WERI-Rb-1 (cell line): Measurements from ENCODE around the gene H1-8.

Experiments used
- DNase-seq: peaks from one replicate; pipeline ENCODE4 v3.0.0-alpha.2; 2020
- H3K27ac ChIP-seq: fragments of 250-450 bp; sonication (Bioruptor Pico); 2 replicates; pipeline ENCODE4 v1.5.1; 2020; ENCODE audit warnings: mild to moderate bottlenecking, moderate library complexity
- H3K27me3 ChIP-seq: fragments of 250-450 bp; sonication (Bioruptor Pico); 2 replicates; pipeline ENCODE4 v1.5.1; 2021; ENCODE audit warnings: mild to moderate bottlenecking, low read depth, moderate library complexity; ENCODE audit not compliant: insufficient read depth, severe bottlenecking
- H3K36me3 ChIP-seq: fragments of 250-450 bp; sonication (Bioruptor Pico); 2 replicates; pipeline ENCODE4 v1.5.1; 2020; ENCODE audit warnings: mild to moderate bottlenecking, moderate library complexity
- H3K4me3 ChIP-seq: 2 replicates; pipeline ENCODE4 v1.5.1; 2011; ENCODE audit warnings: low read depth, mild to moderate bottlenecking, control low read depth, low read length
- H3K9me3 ChIP-seq: fragments of 250-450 bp; sonication (Bioruptor Pico); 2 replicates; pipeline ENCODE4 v1.5.1; 2021; ENCODE audit warnings: mild to moderate bottlenecking, moderate library complexity; ENCODE audit not compliant: severe bottlenecking
- TF ChIP-seq, protein P1 (sequence below): IDR thresholded peaks from 2 replicates; pipeline ENCODE4 v1.5.1; 2011; ENCODE audit warnings: low read depth, mild to moderate bottlenecking, control low read depth, inconsistent platforms, low read length

H1-8 gene

DNA sequence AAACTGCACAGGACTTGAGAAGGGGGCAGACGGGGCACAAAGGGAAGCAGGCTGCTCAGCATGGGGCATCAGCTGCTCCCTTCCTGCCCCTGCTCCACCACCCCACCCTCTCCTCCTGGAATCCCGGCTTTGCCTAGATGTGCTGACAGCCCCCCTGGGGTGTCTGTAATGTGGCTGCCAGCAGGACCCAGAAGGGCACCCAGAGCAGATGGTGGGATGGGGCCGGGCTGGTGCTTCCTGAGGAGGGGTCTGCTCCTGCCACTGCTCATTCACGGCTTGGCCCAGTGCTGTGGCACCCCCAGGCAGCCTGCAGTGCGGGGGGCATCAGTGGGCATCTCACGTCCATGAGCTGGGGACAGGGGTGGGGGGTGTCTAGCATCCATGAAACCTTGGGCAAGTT lies 10.2 kb downstream of the H1-8 start:
- Histone ChIP-seq H3K27me3 (no peaks in the 10 kb centered on the region), H3K36me3 (peaks cover 11% of the 10 kb centered on the region), H3K27ac (no peak overlapping the region), H3K4me3 (no peak overlapping the region), H3K9me3 (no peaks in the 10 kb centered on the region)
- DNase-seq: no peak
- TF ChIP-seq, protein P1, sequence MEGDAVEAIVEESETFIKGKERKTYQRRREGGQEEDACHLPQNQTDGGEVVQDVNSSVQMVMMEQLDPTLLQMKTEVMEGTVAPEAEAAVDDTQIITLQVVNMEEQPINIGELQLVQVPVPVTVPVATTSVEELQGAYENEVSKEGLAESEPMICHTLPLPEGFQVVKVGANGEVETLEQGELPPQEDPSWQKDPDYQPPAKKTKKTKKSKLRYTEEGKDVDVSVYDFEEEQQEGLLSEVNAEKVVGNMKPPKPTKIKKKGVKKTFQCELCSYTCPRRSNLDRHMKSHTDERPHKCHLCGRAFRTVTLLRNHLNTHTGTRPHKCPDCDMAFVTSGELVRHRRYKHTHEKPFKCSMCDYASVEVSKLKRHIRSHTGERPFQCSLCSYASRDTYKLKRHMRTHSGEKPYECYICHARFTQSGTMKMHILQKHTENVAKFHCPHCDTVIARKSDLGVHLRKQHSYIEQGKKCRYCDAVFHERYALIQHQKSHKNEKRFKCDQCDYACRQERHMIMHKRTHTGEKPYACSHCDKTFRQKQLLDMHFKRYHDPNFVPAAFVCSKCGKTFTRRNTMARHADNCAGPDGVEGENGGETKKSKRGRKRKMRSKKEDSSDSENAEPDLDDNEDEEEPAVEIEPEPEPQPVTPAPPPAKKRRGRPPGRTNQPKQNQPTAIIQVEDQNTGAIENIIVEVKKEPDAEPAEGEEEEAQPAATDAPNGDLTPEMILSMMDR: no peak

GRCh38 chr3:129553719-129554118 lies 10.7 kb downstream of the H1-8 start:
- Histone ChIP-seq H3K27me3 (no peaks in the 10 kb centered on the region), H3K27ac (no peak overlapping the region), H3K36me3 (peaks cover 14% of the 10 kb centered on the region), H3K4me3 (no peak overlapping the region), H3K9me3 (no peaks in the 10 kb centered on the region)
- DNase-seq: no peak
- TF ChIP-seq, protein P1: no peak

DNA sequence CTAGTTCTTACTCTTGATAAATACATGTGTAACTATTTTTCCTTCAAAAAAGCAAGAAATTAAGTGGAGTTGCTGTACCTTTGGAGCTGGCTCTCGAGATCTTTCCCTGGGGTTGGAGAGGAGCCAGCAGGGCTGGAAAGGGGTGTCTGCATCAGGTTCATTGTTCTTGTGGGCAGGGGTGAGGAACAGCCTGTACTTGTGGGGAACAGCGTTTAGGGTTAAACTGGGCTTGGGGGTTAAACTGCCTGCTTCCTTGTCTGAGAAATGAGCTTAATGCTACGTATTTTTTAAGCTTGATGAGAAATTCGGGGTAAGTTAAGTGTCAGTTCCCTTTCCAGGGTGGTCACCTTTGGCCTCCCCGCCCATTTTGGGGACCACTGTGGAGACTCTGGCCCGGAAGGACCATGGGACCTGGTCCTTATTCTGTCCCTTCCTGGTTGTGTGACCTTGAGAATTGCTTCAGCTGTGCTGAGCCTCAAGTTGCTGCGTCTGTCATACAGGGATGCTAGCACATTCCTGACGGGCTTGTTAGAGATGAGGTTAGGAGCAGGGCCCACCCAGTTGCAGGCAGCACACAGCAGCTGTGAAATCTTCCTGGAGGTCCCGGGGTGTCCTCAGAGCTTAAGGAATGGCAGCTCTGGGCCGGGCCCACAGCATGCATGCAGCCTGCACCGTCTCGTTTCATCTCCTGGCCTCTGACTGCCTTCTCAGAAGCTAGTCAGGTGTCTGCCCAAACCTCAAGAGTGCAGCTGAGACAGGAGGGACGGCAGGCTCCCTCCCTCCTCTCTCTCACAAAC lies 11.6 kb downstream of the H1-8 start:
- H3K27me3 ChIP-seq: no peaks in the 10 kb centered on the region
- TF ChIP-seq, protein P1: no peak
- no peak overlapping the region for H3K27ac ChIP-seq
- no peaks in the 10 kb centered on the region for H3K9me3 ChIP-seq
- peaks cover 19% of the 10 kb centered on the region for H3K36me3 ChIP-seq
- H3K4me3 ChIP-seq: no peak overlapping the region
- DNase-seq: no peak

- Histone ChIP-seq H3K27ac (no peak overlapping the region), H3K27me3 (no peaks in the 10 kb centered on the region), H3K36me3 (peaks cover 22% of the 10 kb centered on the region), H3K9me3 (no peaks in the 10 kb centered on the region), H3K4me3 (no peak overlapping the region)
- TF ChIP-seq, protein P1: no peak
- DNase-seq: no peak
Measured at GRCh38 chr3:129555153-129555550, 12.2 kb downstream of the H1-8 start.

GRCh38 chr3:129555616-129556357 lies 12.8 kb downstream of the H1-8 start:
- H3K27ac ChIP-seq: no peak overlapping the region
- DNase-seq: no peak
- TF ChIP-seq, protein P1: no peak
- H3K9me3 ChIP-seq: no peaks in the 10 kb centered on the region
- H3K36me3 ChIP-seq: peaks cover 22% of the 10 kb centered on the region
- H3K4me3 ChIP-seq: no peak overlapping the region
- no peaks in the 10 kb centered on the region for H3K27me3 ChIP-seq
